PFSK-1 (cell line): Measurements from ENCODE around the gene STAT1.

Source experiments
- FOXP2 ChIP-seq: optimal IDR thresholded peaks from 2 replicates; pipeline ENCODE3; 2011; ENCODE audit warnings: borderline replicate concordance, control low read depth, inconsistent platforms; ENCODE audit not compliant: insufficient read depth; ENCODE audit errors: extremely low read length, extremely low read depth
- POLR2AphosphoS5 ChIP-seq: IDR thresholded peaks from 2 replicates; pipeline ENCODE4 v1.6.1; 2012; ENCODE audit warnings: low read depth, mild to moderate bottlenecking, control low read depth, low read length, moderate library complexity
- SIN3A ChIP-seq: IDR thresholded peaks from 2 replicates; pipeline ENCODE4 v1.6.1; 2012; ENCODE audit warnings: mild to moderate bottlenecking, low read length, moderate library complexity, borderline replicate concordance; ENCODE audit not compliant: insufficient read depth
- TAF1 ChIP-seq: IDR thresholded peaks from 2 replicates; pipeline ENCODE4 v1.6.1; 2012; ENCODE audit warnings: low read length, control low read depth, borderline replicate concordance; ENCODE audit not compliant: insufficient read depth

DNA sequence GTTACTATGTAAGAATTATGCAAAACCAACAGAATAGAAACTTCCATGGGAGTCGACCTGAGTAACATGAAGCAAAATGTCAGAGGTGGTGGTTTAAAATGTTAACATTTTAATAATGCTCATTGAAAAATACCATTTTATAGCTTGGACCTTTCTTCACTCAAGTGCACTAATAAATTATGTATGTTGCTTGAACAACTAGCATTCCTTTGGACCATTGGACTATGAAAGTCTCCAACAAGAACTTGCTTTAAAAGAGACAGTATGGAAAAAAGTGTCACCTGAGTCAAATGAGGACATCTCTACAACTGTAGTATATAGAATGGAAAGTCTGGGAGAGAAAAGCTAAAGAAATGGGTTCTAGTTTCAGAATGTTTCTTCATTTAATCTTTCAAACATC lies 81.5 kb downstream of the STAT1 start:
- no peak for TF ChIP-seq TAF1
- TF ChIP-seq POLR2AphosphoS5: no peak
- no peak for TF ChIP-seq FOXP2
- no peak for TF ChIP-seq SIN3A
